CD4-positive, CD25-positive, alpha-beta regulatory T cell (primary cell): Measurements from ENCODE around the gene DENND1A. TPM values are rescaled to one million over a fixed set of nuclear protein-coding genes. Genes with fewer than 3 reads are reported as not detected.

Experiments used
- ATAC-seq, 2 donors: fragments of 150-1000 bp; cut with Tn5 transposase; one replicate each; pipeline ENCODE4 v1.10.0; 2021; ENCODE audit warnings: low read depth in 2 of 2, moderate number of reproducible peaks in 2 of 2, moderate library complexity in 1 of 2
- DNase-seq, 3 donors: peaks; one replicate each; pipeline versions ENCODE4 v3.0.0 to v3.0.0-alpha.2; 2012 to 2022; ENCODE audit warnings: mixed read lengths in 1 of 3
- H3K27ac ChIP-seq: one replicate; pipeline ENCODE4 v1.7.0; 2013; ENCODE audit warnings: mild to moderate bottlenecking, low read length; ENCODE audit not compliant: insufficient read depth, poor library complexity, severe bottlenecking
- H3K27me3 ChIP-seq: one replicate; pipeline ENCODE4 v1.7.0; 2013; ENCODE audit warnings: low read length; ENCODE audit not compliant: control insufficient read depth, insufficient read depth
- H3K36me3 ChIP-seq: one replicate; pipeline ENCODE4 v1.7.0; 2013; ENCODE audit warnings: mild to moderate bottlenecking, low read length, moderate library complexity; ENCODE audit not compliant: control insufficient read depth, insufficient read depth
- H3K4me1 ChIP-seq: 2 replicates; pipeline ENCODE4 v1.7.0; 2013; ENCODE audit warnings: mild to moderate bottlenecking, low read length; ENCODE audit not compliant: insufficient read depth, control insufficient read depth, poor library complexity, severe bottlenecking
- H3K4me3 ChIP-seq: one replicate; pipeline ENCODE4 v1.7.0; 2013; ENCODE audit warnings: low read depth, mild to moderate bottlenecking, low read length, moderate library complexity
- H3K9me3 ChIP-seq, 2 experiments: 1 replicate in 1 of 2; 2 replicates in 1 of 2; pipeline ENCODE4 v1.7.0; 2013; ENCODE audit warnings: low read length in 2 of 2, mild to moderate bottlenecking in 1 of 2, moderate library complexity in 1 of 2; ENCODE audit not compliant: control insufficient read depth in 2 of 2
- H3K27ac Mint-ChIP-seq, 3 donors: one replicate each; pipeline ENCODE4 v1.8.0; 2020 to 2022; ENCODE audit warnings: mild to moderate bottlenecking in 3 of 3, mixed read lengths in 3 of 3, moderate library complexity in 2 of 3
- H3K27me3 Mint-ChIP-seq: one replicate; pipeline ENCODE4 v1.8.0; 2022; ENCODE audit warnings: mild to moderate bottlenecking, mixed read lengths
- H3K36me3 Mint-ChIP-seq: one replicate; pipeline ENCODE4 v1.8.0; 2020; ENCODE audit warnings: mixed read lengths
- H3K4me1 Mint-ChIP-seq, 4 donors: one replicate each; pipeline ENCODE4 v1.8.0; 2020 to 2022; ENCODE audit warnings: mixed read lengths in 4 of 4, mild to moderate bottlenecking in 1 of 4
- H3K4me3 Mint-ChIP-seq, 4 donors: one replicate each; pipeline ENCODE4 v1.8.0; 2020 to 2022; ENCODE audit warnings: mild to moderate bottlenecking in 4 of 4, mixed read lengths in 4 of 4, moderate library complexity in 3 of 4
- H3K9me3 Mint-ChIP-seq, 7 donors: one replicate each; pipeline ENCODE4 v1.8.0; 2020 to 2022; ENCODE audit warnings: mixed read lengths in 7 of 7, mild to moderate bottlenecking in 3 of 7, moderate library complexity in 2 of 7
- polyA plus RNA-seq, 4 donors: library from polyadenylated mRNA; unstranded; fragments of 300-500 nt; fragmentation: Illumina TruSeq; gene quantifications; one replicate each; pipeline ENCODE4 v1.2.3, GENCODE V29; 2021
- total RNA-seq: library from RNA; stranded (reverse); gene quantifications from one replicate; pipeline ENCODE4 v1.2.3, GENCODE V29; 2022

DENND1A gene
- total and polyA plus RNA-seq, 5 donors from 2014 or later, result 3.5 to 21.8 (median 4.7) TPM

- H3K9me3 Mint-ChIP-seq, result peaks cover 0 to 1% (median 0%) of the 10 kb centered on the region in 7 donors
- H3K36me3 Mint-ChIP-seq, result peaks cover 14% of the 10 kb centered on the region
- H3K4me3 ChIP-seq, result no peak overlapping the region
- H3K4me1 Mint-ChIP-seq, result no peaks in the 10 kb centered on the region
- no peak overlapping the region for H3K27ac ChIP-seq
- H3K4me3 Mint-ChIP-seq, result no peak overlapping the region
- no peaks in the 10 kb centered on the region for H3K36me3 ChIP-seq
- H3K27ac Mint-ChIP-seq, result peak overlapping the region in 1 of 3 donors; percentile 43
- DNase-seq, result no peak
- H3K27me3 Mint-ChIP-seq, result no peaks in the 10 kb centered on the region
- no peaks in the 10 kb centered on the region for H3K4me1 ChIP-seq
- no peaks in the 10 kb centered on the region for H3K27me3 ChIP-seq
- ATAC-seq, result no peak
- no peaks in the 10 kb centered on the region for H3K9me3 ChIP-seq
These were observed 534.0 kb downstream of the DENND1A start for GRCh38 chr9:123395689-123396511.

DNA sequence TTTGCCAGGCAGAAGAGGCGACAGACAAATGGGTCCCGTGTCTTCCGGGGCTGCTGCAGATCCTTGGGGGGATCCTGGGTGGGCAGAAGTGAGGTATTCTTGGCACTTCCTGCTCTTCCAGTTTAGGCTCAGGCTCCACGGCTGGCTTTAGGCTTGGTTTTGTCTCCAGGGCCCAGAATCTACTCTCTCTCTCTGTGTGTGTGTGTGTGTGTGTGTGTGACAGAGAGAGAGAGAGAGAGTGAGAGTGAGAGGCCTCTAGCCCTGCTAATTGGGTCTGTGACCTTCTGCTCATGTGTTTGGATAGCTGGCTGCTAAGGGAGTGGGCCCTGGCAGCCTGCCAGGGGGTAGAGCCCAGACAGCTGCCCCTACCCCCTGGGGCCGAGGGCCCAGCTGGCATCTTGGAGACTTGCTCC lies 534.6 kb downstream of the DENND1A start:
- H3K27ac ChIP-seq, result no peak overlapping the region
- H3K4me1 ChIP-seq, result no peaks in the 10 kb centered on the region
- H3K27ac Mint-ChIP-seq, result peak overlapping the region in 1 of 3 donors; percentile 43
- no peaks in the 10 kb centered on the region for H3K4me1 Mint-ChIP-seq
- H3K9me3 Mint-ChIP-seq, result peaks cover 0 to 1% (median 0%) of the 10 kb centered on the region in 7 donors
- no peak overlapping the region for H3K4me3 ChIP-seq
- H3K9me3 ChIP-seq, result no peaks in the 10 kb centered on the region
- H3K4me3 Mint-ChIP-seq, result no peak overlapping the region
- DNase-seq, result no peak
- no peak for ATAC-seq
- H3K36me3 ChIP-seq, result no peaks in the 10 kb centered on the region
- H3K36me3 Mint-ChIP-seq, result peaks cover 13% of the 10 kb centered on the region
- H3K27me3 Mint-ChIP-seq, result no peaks in the 10 kb centered on the region
- no peaks in the 10 kb centered on the region for H3K27me3 ChIP-seq

GRCh38 chr9:123394291-123395235 lies 535.4 kb downstream of the DENND1A start:
- Mint-ChIP-seq H3K27me3 (no peaks in the 10 kb centered on the region), H3K4me1 (no peaks in the 10 kb centered on the region), H3K27ac (peak overlapping the region in 1 of 3 donors; percentile 87), H3K4me3 (no peak overlapping the region), H3K9me3 (peaks cover 0 to 1% (median 0%) of the 10 kb centered on the region in 7 donors), H3K36me3 (peaks cover 8% of the 10 kb centered on the region)
- Histone ChIP-seq H3K4me3 (no peak overlapping the region), H3K4me1 (no peaks in the 10 kb centered on the region), H3K9me3 (no peaks in the 10 kb centered on the region), H3K36me3 (no peaks in the 10 kb centered on the region), H3K27ac (no peak overlapping the region), H3K27me3 (no peaks in the 10 kb centered on the region)
- ATAC-seq (no peak), DNase-seq (no peak)

DNA sequence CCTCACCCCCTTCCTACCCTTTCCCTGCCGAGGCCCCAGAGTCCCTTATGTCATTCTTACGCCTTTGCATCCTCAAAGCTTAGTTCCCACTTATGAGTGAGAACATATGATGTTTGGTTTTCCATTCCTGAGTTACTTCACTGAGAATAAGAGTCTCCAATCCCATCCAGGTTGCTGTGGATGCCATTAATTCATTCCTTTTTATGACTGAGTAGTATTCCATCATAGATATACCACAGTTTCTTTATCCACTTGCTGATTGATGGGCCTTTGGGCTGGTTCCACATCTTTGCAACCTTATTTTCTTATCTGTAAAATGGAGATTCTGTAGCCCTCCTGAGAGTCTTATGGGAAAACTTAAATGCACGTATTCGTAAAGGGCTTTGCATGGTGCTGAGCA lies 537.1 kb downstream of the DENND1A start:
- Mint-ChIP-seq H3K9me3 (peaks cover 0 to 1% (median 0%) of the 10 kb centered on the region in 7 donors), H3K27ac (no peak overlapping the region), H3K4me3 (no peak overlapping the region), H3K27me3 (no peaks in the 10 kb centered on the region), H3K4me1 (no peaks in the 10 kb centered on the region), H3K36me3 (peaks cover 8% of the 10 kb centered on the region)
- Histone ChIP-seq H3K36me3 (no peaks in the 10 kb centered on the region), H3K4me3 (no peak overlapping the region), H3K9me3 (no peaks in the 10 kb centered on the region), H3K27ac (no peak overlapping the region), H3K4me1 (no peaks in the 10 kb centered on the region), H3K27me3 (no peaks in the 10 kb centered on the region)
- DNase-seq, result no peak
- no peak for ATAC-seq

DNA sequence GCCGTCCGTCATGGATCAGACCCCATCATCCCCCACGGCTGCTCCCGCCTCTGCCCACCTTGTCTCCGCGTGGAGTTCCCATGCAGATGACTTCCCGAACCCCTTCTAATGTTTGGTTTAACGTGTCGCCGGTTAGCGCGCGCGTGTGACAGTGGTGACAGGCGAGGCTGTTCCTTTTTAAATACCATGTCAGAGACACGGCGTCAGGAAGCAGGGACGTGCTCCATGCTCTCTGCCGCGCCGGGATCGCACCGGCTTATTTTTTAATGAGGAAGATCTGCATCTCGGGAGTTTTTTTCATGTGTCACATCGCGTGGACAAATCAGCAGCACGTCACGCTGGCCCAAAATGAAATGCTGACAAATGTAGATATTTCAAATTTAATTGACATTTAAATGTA lies 538.0 kb downstream of the DENND1A start:
- Histone ChIP-seq H3K27ac (no peak overlapping the region), H3K36me3 (no peaks in the 10 kb centered on the region), H3K4me3 (no peak overlapping the region), H3K4me1 (no peaks in the 10 kb centered on the region), H3K9me3 (no peaks in the 10 kb centered on the region), H3K27me3 (no peaks in the 10 kb centered on the region)
- Mint-ChIP-seq H3K4me3 (no peak overlapping the region), H3K4me1 (no peaks in the 10 kb centered on the region), H3K9me3 (peaks cover 0 to 1% (median 0%) of the 10 kb centered on the region in 7 donors), H3K36me3 (peaks cover 8% of the 10 kb centered on the region), H3K27ac (no peak overlapping the region), H3K27me3 (no peaks in the 10 kb centered on the region)
- DNase-seq (no peak), ATAC-seq (no peak)

- Histone ChIP-seq H3K36me3 (no peaks in the 10 kb centered on the region), H3K9me3 (no peaks in the 10 kb centered on the region), H3K27me3 (no peaks in the 10 kb centered on the region), H3K4me3 (no peak overlapping the region), H3K27ac (no peak overlapping the region), H3K4me1 (no peaks in the 10 kb centered on the region)
- no peaks in the 10 kb centered on the region for H3K27me3 Mint-ChIP-seq
- H3K4me1 Mint-ChIP-seq, result no peaks in the 10 kb centered on the region
- H3K4me3 Mint-ChIP-seq, result no peak overlapping the region
- peaks cover 0 to 1% (median 0%) of the 10 kb centered on the region in 7 donors for H3K9me3 Mint-ChIP-seq
- peaks cover 5% of the 10 kb centered on the region for H3K36me3 Mint-ChIP-seq
- ATAC-seq (no peak), DNase-seq (no peak)
- no peak overlapping the region for H3K27ac Mint-ChIP-seq
These were observed 538.7 kb downstream of the DENND1A start for GRCh38 chr9:123391233-123391632.

GRCh38 chr9:123390337-123391135 lies 539.4 kb downstream of the DENND1A start:
- peaks cover 0 to 1% (median 0%) of the 10 kb centered on the region in 7 donors for H3K9me3 Mint-ChIP-seq
- no peak for ATAC-seq
- Histone ChIP-seq H3K4me3 (no peak overlapping the region), H3K36me3 (no peaks in the 10 kb centered on the region), H3K9me3 (no peaks in the 10 kb centered on the region), H3K4me1 (no peaks in the 10 kb centered on the region), H3K27me3 (no peaks in the 10 kb centered on the region), H3K27ac (no peak overlapping the region)
- H3K27me3 Mint-ChIP-seq, result no peaks in the 10 kb centered on the region
- no peak overlapping the region for H3K27ac Mint-ChIP-seq
- H3K4me3 Mint-ChIP-seq, result no peak overlapping the region
- H3K36me3 Mint-ChIP-seq, result peaks cover 5% of the 10 kb centered on the region
- DNase-seq, result no peak
- peaks cover 0 to under 1% (median 0%) of the 10 kb centered on the region in 4 donors for H3K4me1 Mint-ChIP-seq
